Central memory CD8-positive, alpha-beta T cell (primary cell): ENCODE results near the gene TRIM68.

Source experiments
- ATAC-seq: fragments of 150-1000 bp; cut with Tn5 transposase; replicated peaks from 2 replicates; pipeline ENCODE4 v1.10.0; 2022; ENCODE audit warnings: mild to moderate bottlenecking, moderate FRiP score, moderate number of reproducible peaks; ENCODE audit not compliant: poor library complexity, severe bottlenecking; ENCODE audit errors: extremely low read depth
- DNase-seq, 2 donors: peaks; one replicate each; pipeline ENCODE4 v3.0.0; 2021; ENCODE audit warnings: low spot score in 2 of 2
- H3K27ac Mint-ChIP-seq: one replicate; pipeline ENCODE4 v1.8.0; 2022; ENCODE audit warnings: low read depth, mild to moderate bottlenecking, moderate library complexity, mixed read lengths
- H3K27me3 Mint-ChIP-seq: one replicate; pipeline ENCODE4 v1.8.0; 2022; ENCODE audit warnings: mixed read lengths
- H3K36me3 Mint-ChIP-seq: one replicate; pipeline ENCODE4 v1.8.0; 2022; ENCODE audit warnings: mild to moderate bottlenecking, moderate library complexity, mixed read lengths; ENCODE audit not compliant: insufficient read depth
- H3K4me1 Mint-ChIP-seq: one replicate; pipeline ENCODE4 v1.8.0; 2022; ENCODE audit warnings: mixed read lengths
- H3K4me3 Mint-ChIP-seq: one replicate; pipeline ENCODE4 v1.8.0; 2022; ENCODE audit warnings: mild to moderate bottlenecking, moderate library complexity, mixed read lengths
- H3K9me3 Mint-ChIP-seq: one replicate; pipeline ENCODE4 v1.8.0; 2022; ENCODE audit warnings: mixed read lengths

The TRIM68 gene, protein sequence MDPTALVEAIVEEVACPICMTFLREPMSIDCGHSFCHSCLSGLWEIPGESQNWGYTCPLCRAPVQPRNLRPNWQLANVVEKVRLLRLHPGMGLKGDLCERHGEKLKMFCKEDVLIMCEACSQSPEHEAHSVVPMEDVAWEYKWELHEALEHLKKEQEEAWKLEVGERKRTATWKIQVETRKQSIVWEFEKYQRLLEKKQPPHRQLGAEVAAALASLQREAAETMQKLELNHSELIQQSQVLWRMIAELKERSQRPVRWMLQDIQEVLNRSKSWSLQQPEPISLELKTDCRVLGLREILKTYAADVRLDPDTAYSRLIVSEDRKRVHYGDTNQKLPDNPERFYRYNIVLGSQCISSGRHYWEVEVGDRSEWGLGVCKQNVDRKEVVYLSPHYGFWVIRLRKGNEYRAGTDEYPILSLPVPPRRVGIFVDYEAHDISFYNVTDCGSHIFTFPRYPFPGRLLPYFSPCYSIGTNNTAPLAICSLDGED

GRCh38 chr11:4607781-4608666 lies at the start of gene TRIM68:
Gene TRIM68, minus strand, starts transcription at chr11:4608231. Its CDS starts 2,727 bp downstream, at chr11:4605504.
- Mint-ChIP-seq H3K36me3 (peaks cover 20% of the 10 kb centered on the region), H3K27me3 (no peaks in the 10 kb centered on the region), H3K4me1 (peaks cover 68% of the 10 kb centered on the region), H3K27ac (peak within 1 kb of the TSS; percentile 87), H3K9me3 (no peaks in the 10 kb centered on the region), H3K4me3 (peak within 1 kb of the TSS; percentile 93)
- DNase-seq (peak; percentile 85 to 92), ATAC-seq (peak; percentile 100)

- Mint-ChIP-seq H3K4me1 (no peaks in the 10 kb centered on the region), H3K27me3 (no peaks in the 10 kb centered on the region), H3K9me3 (peaks cover 5% of the 10 kb centered on the region), H3K36me3 (no peaks in the 10 kb centered on the region), H3K27ac (no peak overlapping the region), H3K4me3 (no peak overlapping the region)
- ATAC-seq (no peak), DNase-seq (no peak)
Observed at GRCh38 chr11:4654635-4655369, 46.8 kb upstream of the TRIM68 start.

- DNase-seq: no peak
- Mint-ChIP-seq H3K4me1 (no peaks in the 10 kb centered on the region), H3K27me3 (peaks cover 10% of the 10 kb centered on the region), H3K9me3 (peaks cover under 1% of the 10 kb centered on the region), H3K4me3 (no peak overlapping the region), H3K36me3 (no peaks in the 10 kb centered on the region), H3K27ac (no peak overlapping the region)
- no peak for ATAC-seq
Observed at GRCh38 chr11:4647766-4648165, 39.7 kb upstream of the TRIM68 start.

DNA sequence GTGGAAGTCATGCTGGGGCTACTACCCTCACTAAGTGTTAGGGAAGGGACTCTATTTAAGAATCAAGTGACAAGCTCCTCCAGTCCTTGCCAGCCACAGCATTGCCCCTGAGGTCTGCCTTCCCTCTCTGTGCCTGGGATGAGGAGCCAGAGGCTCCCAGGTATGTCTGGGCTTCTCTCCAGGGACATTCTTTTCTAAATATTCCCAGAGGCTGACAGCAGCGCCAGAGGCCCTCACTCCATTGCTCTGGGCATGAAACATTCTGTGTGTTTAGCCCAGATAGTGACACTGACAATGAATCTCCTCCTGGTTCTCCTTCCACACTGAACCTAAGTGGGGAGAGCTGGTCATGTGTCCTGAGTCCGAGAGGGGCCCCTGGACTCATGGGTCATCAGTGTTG lies 37.9 kb upstream of the TRIM68 start:
- no peaks in the 10 kb centered on the region for H3K4me1 Mint-ChIP-seq
- no peaks in the 10 kb centered on the region for H3K9me3 Mint-ChIP-seq
- H3K36me3 Mint-ChIP-seq: no peaks in the 10 kb centered on the region
- H3K4me3 Mint-ChIP-seq: no peak overlapping the region
- H3K27me3 Mint-ChIP-seq: peaks cover 10% of the 10 kb centered on the region
- DNase-seq (no peak), ATAC-seq (no peak)
- H3K27ac Mint-ChIP-seq: no peak overlapping the region

GRCh38 chr11:4644233-4644632 lies 36.2 kb upstream of the TRIM68 start:
- no peak overlapping the region for H3K27ac Mint-ChIP-seq
- ATAC-seq: no peak
- H3K9me3 Mint-ChIP-seq: no peaks in the 10 kb centered on the region
- peaks cover 10% of the 10 kb centered on the region for H3K27me3 Mint-ChIP-seq
- H3K36me3 Mint-ChIP-seq: no peaks in the 10 kb centered on the region
- H3K4me3 Mint-ChIP-seq: no peak overlapping the region
- no peak for DNase-seq
- H3K4me1 Mint-ChIP-seq: no peaks in the 10 kb centered on the region

DNA sequence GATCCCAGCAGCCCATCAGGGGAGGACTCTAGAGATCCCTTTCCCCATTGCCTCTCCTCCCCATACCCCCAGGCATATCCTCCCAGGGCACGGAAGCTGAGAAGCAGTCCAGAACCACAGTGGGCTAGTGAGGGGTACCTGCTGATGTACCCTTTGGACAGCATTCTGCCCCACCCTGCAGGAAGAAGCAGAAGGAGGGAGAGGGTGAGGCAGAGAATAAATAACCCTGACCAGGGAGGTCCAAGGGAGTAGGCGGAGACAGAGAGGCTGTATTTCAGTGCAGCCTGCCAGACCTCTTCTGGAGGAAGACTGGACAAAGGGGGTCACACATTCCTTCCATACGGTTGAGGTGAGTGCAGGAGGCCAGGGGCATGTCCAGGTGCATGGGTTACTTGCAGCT lies 35.7 kb upstream of the TRIM68 start, which contains the start of gene OR51E1:
OR51E1 (plus strand) TSS at position 301 of the 400 bp plus-strand sequence. CDS start 8,545 bp downstream, outside the sequence.
- Mint-ChIP-seq H3K4me1 (no peaks in the 10 kb centered on the region), H3K9me3 (no peaks in the 10 kb centered on the region), H3K36me3 (no peaks in the 10 kb centered on the region), H3K27ac (no peak within 1 kb of the TSS), H3K27me3 (peaks cover 10% of the 10 kb centered on the region), H3K4me3 (no peak within 1 kb of the TSS)
- ATAC-seq: no peak
- no peak for DNase-seq

- Mint-ChIP-seq H3K36me3 (no peaks in the 10 kb centered on the region), H3K27ac (no peak overlapping the region), H3K9me3 (no peaks in the 10 kb centered on the region), H3K4me3 (no peak overlapping the region), H3K27me3 (peaks cover 10% of the 10 kb centered on the region), H3K4me1 (no peaks in the 10 kb centered on the region)
- ATAC-seq (no peak), DNase-seq (no peak)
Observed at GRCh38 chr11:4643076-4643475, 35.0 kb upstream of the TRIM68 start.

DNA sequence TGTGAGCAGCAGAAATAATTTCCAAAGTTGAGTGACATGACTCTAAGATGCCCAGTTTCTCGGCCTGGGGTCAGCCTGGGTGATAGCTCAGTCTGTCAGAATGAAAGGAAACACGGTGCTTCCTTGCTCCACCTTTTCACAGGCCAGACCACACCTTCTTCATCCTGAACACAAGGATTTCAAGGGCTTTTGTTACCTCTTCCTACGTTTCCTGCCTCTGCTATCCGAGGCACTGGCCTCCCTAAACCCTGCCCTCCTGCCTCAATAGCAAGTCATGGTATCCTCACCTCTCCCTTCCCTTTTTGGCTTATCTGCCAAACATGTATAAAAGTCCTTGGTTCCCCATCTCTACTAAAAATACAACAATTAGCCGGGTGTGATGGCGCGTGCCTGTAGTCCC lies 34.0 kb upstream of the TRIM68 start:
- Mint-ChIP-seq H3K27me3 (peaks cover 10% of the 10 kb centered on the region), H3K4me3 (no peak overlapping the region), H3K4me1 (no peaks in the 10 kb centered on the region), H3K27ac (no peak overlapping the region), H3K9me3 (no peaks in the 10 kb centered on the region), H3K36me3 (no peaks in the 10 kb centered on the region)
- DNase-seq (no peak), ATAC-seq (no peak)

DNA sequence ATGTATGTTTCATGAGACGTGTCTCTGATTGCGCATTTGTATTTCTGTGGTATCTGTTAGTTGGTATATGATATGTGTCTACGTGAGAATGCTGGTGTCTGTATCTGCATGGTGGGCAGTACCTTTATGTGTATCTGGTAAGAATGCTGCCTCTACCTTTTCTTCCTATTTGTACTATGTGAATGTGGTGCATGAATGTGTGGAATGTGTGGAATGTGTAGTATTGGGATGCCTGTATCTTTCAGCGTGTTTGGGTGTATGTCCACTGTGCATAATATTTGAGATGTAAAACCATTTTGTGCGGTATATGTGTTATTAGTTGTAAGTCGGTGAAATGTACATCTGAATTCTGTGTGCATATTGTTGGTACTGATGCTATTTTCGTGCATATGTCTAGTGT lies 33.5 kb upstream of the TRIM68 start:
- no peaks in the 10 kb centered on the region for H3K9me3 Mint-ChIP-seq
- H3K4me3 Mint-ChIP-seq: no peak overlapping the region

GRCh38 chr11:4639931-4640330 lies 31.9 kb upstream of the TRIM68 start:
- Mint-ChIP-seq H3K27me3 (peaks cover 10% of the 10 kb centered on the region), H3K27ac (no peak overlapping the region), H3K4me3 (no peak overlapping the region), H3K36me3 (no peaks in the 10 kb centered on the region), H3K9me3 (no peaks in the 10 kb centered on the region), H3K4me1 (no peaks in the 10 kb centered on the region)
- DNase-seq: no peak
- no peak for ATAC-seq

More for the DNA sequence above, 33.5 kb upstream of the TRIM68 start:
- Mint-ChIP-seq H3K36me3 (no peaks in the 10 kb centered on the region), H3K27ac (no peak overlapping the region), H3K4me1 (no peaks in the 10 kb centered on the region), H3K27me3 (peaks cover 10% of the 10 kb centered on the region)
- ATAC-seq (no peak), DNase-seq (no peak)

- DNase-seq: no peak
- no peaks in the 10 kb centered on the region for H3K36me3 Mint-ChIP-seq
- no peaks in the 10 kb centered on the region for H3K27me3 Mint-ChIP-seq
- H3K9me3 Mint-ChIP-seq: no peaks in the 10 kb centered on the region
- no peak overlapping the region for H3K4me3 Mint-ChIP-seq
- no peaks in the 10 kb centered on the region for H3K4me1 Mint-ChIP-seq
- ATAC-seq: no peak
- H3K27ac Mint-ChIP-seq: no peak overlapping the region
Observed at GRCh38 chr11:4637662-4638047, 29.6 kb upstream of the TRIM68 start.

DNA sequence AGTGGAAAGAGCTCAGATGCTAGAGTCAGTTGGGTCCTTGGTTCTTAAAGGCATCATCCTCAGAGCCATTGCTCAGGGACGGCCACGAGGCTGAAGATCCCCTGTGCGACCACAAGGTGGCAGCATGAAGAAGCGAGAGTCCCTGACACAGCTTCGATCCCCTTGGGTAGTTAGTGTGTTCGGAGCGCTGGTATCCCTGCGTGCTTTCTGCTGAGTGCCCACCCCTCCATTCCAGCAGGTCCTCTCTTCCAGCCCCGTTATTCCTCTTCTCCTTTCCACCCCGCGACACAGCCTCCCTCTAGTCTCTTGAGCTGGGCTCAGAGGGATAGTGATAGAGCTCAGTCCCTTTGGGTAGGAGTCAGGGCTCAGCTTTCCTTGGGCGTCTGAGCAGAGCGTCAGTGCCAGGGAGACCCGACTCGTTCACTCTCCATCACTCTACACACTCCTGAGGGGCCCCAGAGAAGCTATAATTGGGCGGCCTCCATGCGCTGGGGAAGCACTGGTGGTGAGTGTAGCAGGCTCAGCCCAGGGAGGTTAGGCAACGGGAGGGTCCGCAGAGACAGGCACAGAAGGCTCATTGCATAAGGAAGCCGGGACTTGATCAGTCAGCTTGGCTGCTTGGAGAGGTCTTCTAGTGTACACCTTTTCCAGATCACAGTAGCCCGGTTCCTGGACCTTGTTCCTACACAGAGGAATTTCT lies 29.1 kb upstream of the TRIM68 start, which contains the start of gene OR51D1:
OR51D1 (plus strand) TSS at position 516 of the 700 bp plus-strand sequence. CDS start 2,314 bp downstream, outside the sequence.
- Mint-ChIP-seq H3K4me1 (no peaks in the 10 kb centered on the region), H3K9me3 (no peaks in the 10 kb centered on the region), H3K27ac (no peak within 1 kb of the TSS), H3K36me3 (no peaks in the 10 kb centered on the region), H3K4me3 (no peak within 1 kb of the TSS), H3K27me3 (no peaks in the 10 kb centered on the region)
- DNase-seq: peak; percentile 52 to 61
- peak; percentile 90 for ATAC-seq
